Endodermal cell (in vitro differentiated cells): ENCODE data around the gene ZNF507. TPM values are rescaled to one million over a fixed set of nuclear protein-coding genes. Genes with fewer than 3 reads are reported as not detected.
A peak's percentile ranks its signal among the peaks of the same experiment; 100 is the strongest.

Experiments used
- DNase-seq: peaks from one replicate; pipeline ENCODE4 v3.0.0-alpha.2; 2017
- H3K27ac ChIP-seq: 2 replicates; pipeline ENCODE4 v1.5.1; 2013; ENCODE audit warnings: mild to moderate bottlenecking, low read depth, low read length, moderate library complexity
- H3K27me3 ChIP-seq: 2 replicates; pipeline ENCODE4 v1.6.1; 2013; ENCODE audit warnings: mild to moderate bottlenecking, low read length, moderate library complexity; ENCODE audit not compliant: insufficient read depth, control insufficient read depth, poor library complexity, severe bottlenecking
- H3K36me3 ChIP-seq: 2 replicates; pipeline ENCODE4 v1.7.0; 2013; ENCODE audit warnings: mild to moderate bottlenecking, low read length, moderate library complexity; ENCODE audit not compliant: control insufficient read depth, insufficient read depth
- H3K4me1 ChIP-seq: one replicate; pipeline ENCODE4 v1.7.0; 2013; ENCODE audit warnings: low read length; ENCODE audit not compliant: control insufficient read depth, insufficient read depth
- H3K4me3 ChIP-seq: 2 replicates; pipeline ENCODE4 v1.5.1; 2013; ENCODE audit warnings: mild to moderate bottlenecking, low read length, moderate library complexity
- H3K9ac ChIP-seq: 2 replicates; pipeline ENCODE4 v1.6.1; 2013; ENCODE audit warnings: mild to moderate bottlenecking, low read length, moderate library complexity; ENCODE audit not compliant: poor library complexity, severe bottlenecking; ENCODE audit errors: extremely low read depth
- H3K9me3 ChIP-seq: 2 replicates; pipeline ENCODE4 v1.6.1; 2013; ENCODE audit warnings: mild to moderate bottlenecking, low read length, moderate library complexity; ENCODE audit not compliant: control insufficient read depth
- H3K27ac Mint-ChIP-seq: 2 replicates; pipeline ENCODE4 v1.8.0; 2020; ENCODE audit warnings: mixed read lengths
- H3K27me3 Mint-ChIP-seq: 2 replicates; pipeline ENCODE4 v1.8.0; 2021; ENCODE audit warnings: mild to moderate bottlenecking, mixed read lengths; ENCODE audit not compliant: insufficient read depth
- H3K36me3 Mint-ChIP-seq: 2 replicates; pipeline ENCODE4 v1.8.0; 2020; ENCODE audit warnings: low read depth, mixed read lengths
- H3K4me1 Mint-ChIP-seq: 2 replicates; pipeline ENCODE4 v1.8.0; 2020; ENCODE audit warnings: mixed read lengths
- H3K4me3 Mint-ChIP-seq: 2 replicates; pipeline ENCODE4 v1.8.0; 2020; ENCODE audit warnings: mild to moderate bottlenecking, moderate library complexity, mixed read lengths
- H3K9me3 Mint-ChIP-seq: 2 replicates; pipeline ENCODE4 v1.8.0; 2020; ENCODE audit warnings: mild to moderate bottlenecking, mixed read lengths
- WGBS, 2 experiments: methylation state at CpG; one replicate each; pipeline versions ENCODE4 v1.1.5 to v1.1.7; 2013; ENCODE audit warnings: missing lambda C conversion rate in 2 of 2, mixed read lengths in 1 of 2; ENCODE audit not compliant: insufficient coverage in 1 of 2, insufficient read length in 1 of 2; 5-methylcytosine and 5-hydroxymethylcytosine counted together
- total RNA-seq, 2 donors: library from RNA; stranded (reverse); fragmentation: NEBNext Ultra II Directional in 1 of 2; extraction: Animal tissue kit (Norgen Biotek cat#: 25700) in 1 of 2; gene quantifications; 2 replicates in 1 of 2; 3 replicates in 1 of 2; pipeline ENCODE4 v1.2.1, GENCODE V29; 2021
- TF ChIP-seq, protein P1 (sequence below): fragments of 200-600 bp; sonication (generic); conservative IDR thresholded peaks from 2 replicates; pipeline ENCODE4 v1.5.0; 2021; ENCODE audit warnings: antibody characterized with exemption, mild to moderate bottlenecking

ZNF507 gene
- total RNA-seq, 2 donors from 2014 or later, result 28.0 to 32.5 TPM

DNA sequence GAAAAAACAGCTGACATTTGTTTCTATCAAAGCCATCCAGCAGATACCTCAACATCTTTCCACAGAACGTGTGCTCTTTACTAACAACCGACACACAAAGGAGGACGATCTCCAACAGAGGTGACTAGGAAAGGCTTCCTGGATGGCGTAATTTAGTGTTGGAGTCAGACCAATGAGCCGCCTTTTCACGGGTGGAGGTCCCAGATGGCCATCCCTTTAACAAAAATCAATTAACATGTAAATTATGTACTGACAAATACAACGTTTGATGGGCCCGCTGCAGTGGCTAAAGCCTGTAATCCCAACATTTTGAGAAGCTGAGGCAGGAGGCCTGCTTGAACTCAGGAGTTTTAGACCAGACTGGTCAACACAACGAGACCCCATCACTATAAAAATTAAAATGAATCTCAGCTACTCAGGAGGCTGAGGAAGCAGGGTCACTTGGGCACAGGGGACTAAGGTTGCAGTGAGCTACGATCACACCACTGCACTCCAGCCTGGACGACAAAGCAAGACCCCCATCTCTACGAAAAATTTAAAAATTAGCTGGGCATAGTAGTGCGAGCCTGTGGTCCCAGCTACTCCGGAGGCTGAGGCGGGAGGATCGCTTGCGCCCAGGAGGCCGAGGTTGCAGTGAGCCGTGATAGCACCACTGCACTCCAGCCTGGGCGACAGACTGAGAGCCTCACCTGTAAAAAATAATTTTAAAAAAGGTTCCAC, 59.0 kb downstream of the ZNF507 start:
- peak overlapping the region; percentile 79 for H3K4me3 Mint-ChIP-seq
- peaks cover 18% of the 10 kb centered on the region for H3K27me3 ChIP-seq
- peaks cover 18% of the 10 kb centered on the region for H3K36me3 Mint-ChIP-seq
- H3K9me3 ChIP-seq, result no peaks in the 10 kb centered on the region
- H3K27me3 Mint-ChIP-seq, result no peaks in the 10 kb centered on the region
- no peaks in the 10 kb centered on the region for H3K9me3 Mint-ChIP-seq
- peak overlapping the region; percentile 92 for H3K4me3 ChIP-seq
- H3K4me1 Mint-ChIP-seq, result peaks cover 42% of the 10 kb centered on the region
- DNase-seq, result peak; percentile 59
- peaks cover 11% of the 10 kb centered on the region for H3K36me3 ChIP-seq
- 37 to 61% methylated on average over 8 to 20 of the region's 20 CpGs for WGBS, 2 experiments
- peak overlapping the region; percentile 91 for H3K27ac ChIP-seq
- H3K9ac ChIP-seq, result peak overlapping the region; percentile 96
- H3K4me1 ChIP-seq, result peaks cover 5% of the 10 kb centered on the region
- TF ChIP-seq, protein P1, sequence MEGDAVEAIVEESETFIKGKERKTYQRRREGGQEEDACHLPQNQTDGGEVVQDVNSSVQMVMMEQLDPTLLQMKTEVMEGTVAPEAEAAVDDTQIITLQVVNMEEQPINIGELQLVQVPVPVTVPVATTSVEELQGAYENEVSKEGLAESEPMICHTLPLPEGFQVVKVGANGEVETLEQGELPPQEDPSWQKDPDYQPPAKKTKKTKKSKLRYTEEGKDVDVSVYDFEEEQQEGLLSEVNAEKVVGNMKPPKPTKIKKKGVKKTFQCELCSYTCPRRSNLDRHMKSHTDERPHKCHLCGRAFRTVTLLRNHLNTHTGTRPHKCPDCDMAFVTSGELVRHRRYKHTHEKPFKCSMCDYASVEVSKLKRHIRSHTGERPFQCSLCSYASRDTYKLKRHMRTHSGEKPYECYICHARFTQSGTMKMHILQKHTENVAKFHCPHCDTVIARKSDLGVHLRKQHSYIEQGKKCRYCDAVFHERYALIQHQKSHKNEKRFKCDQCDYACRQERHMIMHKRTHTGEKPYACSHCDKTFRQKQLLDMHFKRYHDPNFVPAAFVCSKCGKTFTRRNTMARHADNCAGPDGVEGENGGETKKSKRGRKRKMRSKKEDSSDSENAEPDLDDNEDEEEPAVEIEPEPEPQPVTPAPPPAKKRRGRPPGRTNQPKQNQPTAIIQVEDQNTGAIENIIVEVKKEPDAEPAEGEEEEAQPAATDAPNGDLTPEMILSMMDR, result no peak
- peak overlapping the region; percentile 95 for H3K27ac Mint-ChIP-seq

DNA sequence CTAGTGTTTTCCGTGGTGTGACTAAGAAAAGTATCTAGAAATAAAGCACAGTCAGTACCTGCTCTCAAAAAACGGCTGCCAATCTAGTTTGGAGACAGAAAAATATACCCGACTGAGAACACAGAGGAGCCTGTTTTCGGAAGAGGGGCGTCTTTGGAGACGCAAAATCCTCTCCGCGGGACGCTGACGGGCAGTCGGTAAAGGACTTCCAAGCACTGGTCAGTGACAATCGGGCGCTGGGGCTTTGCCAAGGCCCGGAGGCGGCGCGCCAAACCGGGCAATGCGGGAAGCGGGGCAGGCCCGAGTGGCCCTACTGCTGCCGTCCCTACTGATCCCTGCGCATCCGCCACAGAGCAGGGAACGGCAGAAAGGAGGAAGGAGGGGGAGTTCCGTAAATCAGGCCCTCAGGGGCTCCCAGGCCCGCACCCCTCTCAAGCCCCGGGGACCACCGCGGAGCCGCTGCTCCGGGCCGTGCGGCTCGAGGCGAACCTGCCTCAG, 59.6 kb downstream of the ZNF507 start:
- WGBS, 2 experiments, result 0 to 2% methylated on average over 15 to 36 of the region's 36 CpGs
- H3K9me3 ChIP-seq, result no peaks in the 10 kb centered on the region
- no peak for DNase-seq
- TF ChIP-seq, protein P1, result no peak
- peak overlapping the region; percentile 95 for H3K27ac Mint-ChIP-seq
- peak overlapping the region; percentile 91 for H3K27ac ChIP-seq
- H3K4me3 ChIP-seq, result peak overlapping the region; percentile 92
- peak overlapping the region; percentile 96 for H3K9ac ChIP-seq
- H3K4me1 Mint-ChIP-seq, result peaks cover 42% of the 10 kb centered on the region
- no peaks in the 10 kb centered on the region for H3K9me3 Mint-ChIP-seq
- peak overlapping the region; percentile 79 for H3K4me3 Mint-ChIP-seq
- no peaks in the 10 kb centered on the region for H3K27me3 Mint-ChIP-seq
- peaks cover 5% of the 10 kb centered on the region for H3K4me1 ChIP-seq
- H3K36me3 ChIP-seq, result peaks cover 17% of the 10 kb centered on the region
- H3K36me3 Mint-ChIP-seq, result peaks cover 21% of the 10 kb centered on the region
- peaks cover 18% of the 10 kb centered on the region for H3K27me3 ChIP-seq

DNA sequence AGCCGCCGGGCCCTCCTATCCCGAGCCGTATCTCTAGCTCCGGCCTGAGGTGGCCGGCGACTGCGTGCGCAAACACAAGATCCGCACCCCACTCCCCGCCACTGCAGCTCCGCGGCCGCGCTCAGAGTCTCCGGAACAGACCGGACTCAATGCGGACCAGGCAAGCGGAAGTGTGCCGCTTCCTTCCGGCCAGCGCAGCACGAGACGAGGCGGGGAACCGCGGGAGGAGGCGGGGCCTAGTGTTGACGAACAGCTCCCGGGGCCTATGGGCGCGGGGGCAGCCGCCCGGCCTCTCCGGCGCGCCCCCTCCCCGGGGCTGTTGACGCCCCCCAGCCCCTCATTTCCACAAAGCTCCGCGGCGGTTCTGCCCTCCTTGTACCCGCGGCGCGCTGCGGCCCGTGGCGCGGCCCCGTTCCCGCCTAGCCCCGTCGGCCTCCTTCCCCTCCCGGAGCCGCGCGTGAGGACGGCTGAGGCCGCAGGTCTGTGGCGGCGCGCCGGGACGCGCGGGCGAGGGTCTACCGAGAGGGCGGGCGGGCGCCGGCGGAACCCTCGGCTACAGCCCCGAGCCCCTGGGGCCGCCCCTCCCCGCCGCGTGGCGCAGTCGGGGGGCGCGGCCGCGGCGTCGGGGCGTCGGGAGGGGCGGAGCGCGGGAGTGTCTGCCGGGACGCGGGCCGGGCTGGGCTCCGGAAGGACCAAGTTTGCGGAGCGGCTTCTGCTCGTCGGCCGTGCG, 60.2 kb downstream of the ZNF507 start, which contains the start of gene DPY19L3:
TSS of gene DPY19L3 (plus strand) at position 340 of the 730 bp plus-strand sequence. CDS start 2,484 bp downstream, outside the sequence.
- Mint-ChIP-seq H3K36me3 (peaks cover 26% of the 10 kb centered on the region), H3K4me3 (peak within 1 kb of the TSS; percentile 79), H3K4me1 (peaks cover 42% of the 10 kb centered on the region), H3K9me3 (no peaks in the 10 kb centered on the region), H3K27ac (peak within 1 kb of the TSS; percentile 95), H3K27me3 (no peaks in the 10 kb centered on the region)
- peaks cover 23% of the 10 kb centered on the region for H3K36me3 ChIP-seq
- peak within 1 kb of the TSS; percentile 96 for H3K9ac ChIP-seq
- H3K4me1 ChIP-seq, result peaks cover 5% of the 10 kb centered on the region
- WGBS, 2 experiments, result 0% methylated on average over 14 to 104 of the region's 104 CpGs
- H3K9me3 ChIP-seq, result no peaks in the 10 kb centered on the region
- H3K4me3 ChIP-seq, result peak within 1 kb of the TSS; percentile 92
- peak; percentile 98 for DNase-seq
- peak within 1 kb of the TSS; percentile 91 for H3K27ac ChIP-seq
- peaks cover 18% of the 10 kb centered on the region for H3K27me3 ChIP-seq
- TF ChIP-seq, protein P1, result no peak
